Activated B cell treated with CpG ODN at 0.5 μM for 24 hours (primary cell): ENCODE measurements around the gene HIVEP3. TPM values are rescaled to one million over a fixed set of nuclear protein-coding genes. Genes with fewer than 3 reads are reported as not detected.

Experiments
- ATAC-seq: fragments of 200-7000 bp; cut with Tn5 transposase; one replicate; pipeline ENCODE4 v1.10.0; 2021; ENCODE audit warnings: low read depth, mild to moderate bottlenecking, moderate library complexity
- CTCF ChIA-PET: fragments of 350-600 bp; sonication (Branson Sonifier 250); formaldehyde crosslinking; loops from one replicate; lab custom pipeline; 2021; ENCODE audit warnings: antibody characterized with exemption; lab: Charles Lee
- POLR2A ChIA-PET: fragments of 350-600 bp; sonication (Branson Sonifier 250); formaldehyde crosslinking; loops from one replicate; lab custom pipeline; 2021; ENCODE audit warnings: antibody characterized with exemption; lab: Charles Lee
- DNase-seq: peaks from one replicate; pipeline ENCODE4 v3.0.0; 2022
- H3K27ac Mint-ChIP-seq: one replicate; pipeline ENCODE4 v1.8.0; 2020; ENCODE audit warnings: mixed read lengths
- H3K27me3 Mint-ChIP-seq: one replicate; pipeline ENCODE4 v1.8.0; 2021; ENCODE audit warnings: mixed read lengths
- H3K36me3 Mint-ChIP-seq: one replicate; pipeline ENCODE4 v1.8.0; 2021; ENCODE audit warnings: low read depth, mixed read lengths
- H3K4me1 Mint-ChIP-seq: one replicate; pipeline ENCODE4 v1.8.0; 2021; ENCODE audit warnings: mixed read lengths
- H3K4me3 Mint-ChIP-seq: one replicate; pipeline ENCODE4 v1.8.0; 2020; ENCODE audit warnings: mild to moderate bottlenecking, mixed read lengths
- H3K9me3 Mint-ChIP-seq: one replicate; pipeline ENCODE4 v1.8.0; 2020; ENCODE audit warnings: mixed read lengths
- CTCF ChIP-seq: fragments of 200-600 bp; IDR thresholded peaks from one replicate; pipeline ENCODE4 v1.8.0; 2022; ENCODE audit warnings: antibody characterized with exemption, mild to moderate bottlenecking
- intact Hi-C: fragments of 100-400 bp; cut with micrococcal nuclease; formaldehyde crosslinking; loops from one replicate; pipeline ENCODE4 v1.15.1; 2024
- total RNA-seq: library from RNA; stranded (reverse); gene quantifications from 2 replicates; pipeline ENCODE4 v1.2.3, GENCODE V29; 2022

The HIVEP3 gene
- total RNA-seq, 1 donor from 2014 or later, result 14.4 TPM

GRCh38 chr1:41780322-41780721 is 138.4 kb downstream of the HIVEP3 start:
- ChIA-PET POLR2A (no interaction called here), CTCF (interaction anchor here (1.3 kb wide), 1 partner anchor 206 kb away, joined by 3 read pairs; no protein-coding TSS in a partner anchor)
- ATAC-seq, result no peak
- TF ChIP-seq CTCF, result no peak
- intact Hi-C loops, result no loop called here
- H3K27me3 Mint-ChIP-seq, result no peaks in the 10 kb centered on the region
- no peaks in the 10 kb centered on the region for H3K36me3 Mint-ChIP-seq
- no peak for DNase-seq
- no peak overlapping the region for H3K4me3 Mint-ChIP-seq
- H3K4me1 Mint-ChIP-seq, result peaks cover 7% of the 10 kb centered on the region
- H3K27ac Mint-ChIP-seq, result no peak overlapping the region
- H3K9me3 Mint-ChIP-seq, result no peaks in the 10 kb centered on the region

- H3K4me1 Mint-ChIP-seq, result no peaks in the 10 kb centered on the region
- TF ChIP-seq CTCF, result no peak
- ChIA-PET POLR2A (no interaction called here), CTCF (no interaction called here)
- H3K27me3 Mint-ChIP-seq, result no peaks in the 10 kb centered on the region
- intact Hi-C loops, result no loop called here
- no peak overlapping the region for H3K27ac Mint-ChIP-seq
- no peak overlapping the region for H3K4me3 Mint-ChIP-seq
- no peak for DNase-seq
- no peak for ATAC-seq
- H3K9me3 Mint-ChIP-seq, result no peaks in the 10 kb centered on the region
- no peaks in the 10 kb centered on the region for H3K36me3 Mint-ChIP-seq
Measured at GRCh38 chr1:41779360-41779759, 139.4 kb downstream of the HIVEP3 start.

- ChIA-PET CTCF (interaction anchor here (1.2 kb wide), 1 partner anchor 18 kb away, joined by 3 read pairs; no protein-coding TSS in a partner anchor), POLR2A (no interaction called here)
- ATAC-seq (no peak), DNase-seq (no peak)
- H3K4me3 Mint-ChIP-seq, result no peak overlapping the region
- H3K9me3 Mint-ChIP-seq, result no peaks in the 10 kb centered on the region
- no peak overlapping the region for H3K27ac Mint-ChIP-seq
- no peaks in the 10 kb centered on the region for H3K27me3 Mint-ChIP-seq
- no peaks in the 10 kb centered on the region for H3K4me1 Mint-ChIP-seq
- no peak for TF ChIP-seq CTCF
- intact Hi-C loops, result no loop called here
- no peaks in the 10 kb centered on the region for H3K36me3 Mint-ChIP-seq
Measured at GRCh38 chr1:41777695-41778094, 141.0 kb downstream of the HIVEP3 start.

GRCh38 chr1:41776891-41777441 is 141.8 kb downstream of the HIVEP3 start:
- POLR2A ChIA-PET, result no interaction called here
- ATAC-seq (no peak), DNase-seq (no peak)
- CTCF ChIA-PET, result interaction anchor here (1.2 to 1.5 kb wide), 2 partner anchors 19 to 203 kb away, joined by 3 read pairs; no protein-coding TSS in a partner anchor
- H3K4me3 Mint-ChIP-seq, result no peak overlapping the region
- H3K36me3 Mint-ChIP-seq, result no peaks in the 10 kb centered on the region
- no peaks in the 10 kb centered on the region for H3K9me3 Mint-ChIP-seq
- intact Hi-C loops, result no loop called here
- no peak for TF ChIP-seq CTCF
- H3K4me1 Mint-ChIP-seq, result no peaks in the 10 kb centered on the region
- H3K27ac Mint-ChIP-seq, result no peak overlapping the region
- no peaks in the 10 kb centered on the region for H3K27me3 Mint-ChIP-seq

DNA sequence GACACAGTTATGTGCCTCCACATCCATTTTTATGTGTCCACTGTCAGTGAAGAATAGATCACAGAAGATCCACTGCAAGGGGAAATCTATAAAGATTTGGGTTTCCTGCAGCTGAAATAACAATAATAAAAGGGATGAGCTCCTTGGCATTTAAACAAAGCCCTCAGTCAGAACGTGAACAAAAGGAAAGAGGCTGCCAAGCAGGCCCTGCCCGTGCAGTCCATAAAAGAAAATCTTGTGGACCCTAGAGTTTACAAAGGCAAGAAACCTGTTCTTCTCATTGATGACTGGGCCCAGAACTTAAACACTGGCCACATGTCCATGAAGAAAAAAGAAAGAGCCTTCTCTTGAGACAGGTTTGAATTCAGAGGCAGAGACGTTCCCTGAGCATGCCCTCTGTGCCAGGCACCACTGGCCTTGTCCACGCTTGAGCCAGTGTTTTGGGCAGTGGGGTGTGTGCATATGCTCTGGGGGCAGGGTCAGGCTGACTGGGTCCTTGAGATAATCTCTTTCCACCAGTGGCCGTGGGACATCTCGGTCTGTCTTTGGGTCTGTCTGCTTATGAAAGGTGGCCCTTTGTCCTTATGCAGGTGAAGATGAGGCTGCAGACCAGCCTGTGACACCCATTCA is 142.7 kb downstream of the HIVEP3 start:
- H3K4me3 Mint-ChIP-seq, result no peak overlapping the region
- intact Hi-C loops, result no loop called here
- CTCF ChIA-PET, result interaction anchor here (1.2 to 1.5 kb wide), 2 partner anchors 19 to 202 kb away, joined by 3 read pairs; no protein-coding TSS in a partner anchor
- no peaks in the 10 kb centered on the region for H3K36me3 Mint-ChIP-seq
- no peaks in the 10 kb centered on the region for H3K27me3 Mint-ChIP-seq
- DNase-seq (no peak), ATAC-seq (no peak)
- H3K27ac Mint-ChIP-seq, result no peak overlapping the region
- POLR2A ChIA-PET, result no interaction called here
- no peak for TF ChIP-seq CTCF
- no peaks in the 10 kb centered on the region for H3K9me3 Mint-ChIP-seq
- peaks cover 3% of the 10 kb centered on the region for H3K4me1 Mint-ChIP-seq
